ENCODE measurements around the gene SPIRE1.
A peak's percentile ranks its signal among the peaks of the same experiment; 100 is the strongest.

The SPIRE1 gene

DNA sequence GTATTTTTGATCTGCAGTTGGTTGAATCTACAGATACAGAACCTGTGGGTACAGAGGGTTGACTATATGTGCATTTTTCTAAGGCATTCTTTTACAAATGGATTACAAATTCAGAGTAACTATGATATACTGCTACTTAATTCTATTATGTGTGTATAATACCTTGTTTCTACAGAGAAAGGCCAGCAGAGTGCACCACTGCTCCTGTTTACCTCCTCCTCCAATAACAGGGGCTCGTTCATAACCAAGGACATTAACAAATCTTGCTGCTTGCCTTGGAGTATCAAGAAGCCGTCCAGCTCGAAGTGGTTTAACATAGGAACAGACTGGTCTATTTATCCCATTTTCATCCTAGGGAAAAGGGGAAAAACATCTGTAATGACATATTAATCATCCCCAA is 28.2 kb upstream of the SPIRE1 start:
- 94 to 100% methylated on average over 3 of the region's 3 CpGs for WGBS, 2 experiments
- no peak overlapping the region for H3K4me3 ChIP-seq (ENCODE audit: insufficient read depth, low read depth, low read length)
- H3K27ac ChIP-seq (ENCODE audit: insufficient read depth, low read depth, low read length, poor library complexity, severe bottlenecking) = no peak overlapping the region
- H3K4me1 ChIP-seq (ENCODE audit: control insufficient read depth, insufficient read depth, low read length) = no peaks in the 10 kb centered on the region
- H3K9me3 ChIP-seq (ENCODE audit: control insufficient read depth, low read length) = no peaks in the 10 kb centered on the region
- H3K36me3 ChIP-seq (ENCODE audit: control insufficient read depth, insufficient read depth, low read length) = peaks cover 2% of the 10 kb centered on the region
- H3K27me3 ChIP-seq (ENCODE audit: control insufficient read depth, insufficient read depth, low read length, poor library complexity, severe bottlenecking) = no peaks in the 10 kb centered on the region

- H3K9me3 ChIP-seq (ENCODE audit: control insufficient read depth, low read length) = no peaks in the 10 kb centered on the region
- no peaks in the 10 kb centered on the region for H3K4me1 ChIP-seq (ENCODE audit: control insufficient read depth, insufficient read depth, low read length)
- no peak overlapping the region for H3K4me3 ChIP-seq (ENCODE audit: insufficient read depth, low read depth, low read length)
- no peaks in the 10 kb centered on the region for H3K27me3 ChIP-seq (ENCODE audit: control insufficient read depth, insufficient read depth, low read length, poor library complexity, severe bottlenecking)
- 91 to 92% methylated on average over 8 of the region's 8 CpGs for WGBS, 2 experiments
- no peak overlapping the region for H3K27ac ChIP-seq (ENCODE audit: insufficient read depth, low read depth, low read length, poor library complexity, severe bottlenecking)
- peaks cover 22% of the 10 kb centered on the region for H3K36me3 ChIP-seq (ENCODE audit: control insufficient read depth, insufficient read depth, low read length)
Observed at GRCh38 chr18:12679183-12679786, 21.4 kb upstream of the SPIRE1 start.

- 88 to 94% methylated on average over 5 of the region's 5 CpGs for WGBS, 2 experiments
- no peaks in the 10 kb centered on the region for H3K27me3 ChIP-seq (ENCODE audit: control insufficient read depth, insufficient read depth, low read length, poor library complexity, severe bottlenecking)
Observed at GRCh38 chr18:12668041-12668440, 10.1 kb upstream of the SPIRE1 start.

GRCh38 chr18:12659904-12660605 is 2.1 kb upstream of the SPIRE1 start:
- no peak overlapping the region for H3K4me3 ChIP-seq (ENCODE audit: insufficient read depth, low read depth, low read length)
- WGBS, 2 experiments = 90 to 93% methylated on average over 9 of the region's 9 CpGs
- no peak overlapping the region for H3K27ac ChIP-seq (ENCODE audit: insufficient read depth, low read depth, low read length, poor library complexity, severe bottlenecking)
- no peaks in the 10 kb centered on the region for H3K9me3 ChIP-seq (ENCODE audit: control insufficient read depth, low read length)
- peaks cover 39% of the 10 kb centered on the region for H3K27me3 ChIP-seq (ENCODE audit: control insufficient read depth, insufficient read depth, low read length, poor library complexity, severe bottlenecking)
- no peaks in the 10 kb centered on the region for H3K4me1 ChIP-seq (ENCODE audit: control insufficient read depth, insufficient read depth, low read length)
- H3K36me3 ChIP-seq (ENCODE audit: control insufficient read depth, insufficient read depth, low read length) = no peaks in the 10 kb centered on the region

More at GRCh38 chr18:12668041-12668440, 10.1 kb upstream of the SPIRE1 start:
- no peak overlapping the region for H3K27ac ChIP-seq (ENCODE audit: insufficient read depth, low read depth, low read length, poor library complexity, severe bottlenecking)
- no peaks in the 10 kb centered on the region for H3K9me3 ChIP-seq (ENCODE audit: control insufficient read depth, low read length)
- no peaks in the 10 kb centered on the region for H3K36me3 ChIP-seq (ENCODE audit: control insufficient read depth, insufficient read depth, low read length)
- no peaks in the 10 kb centered on the region for H3K4me1 ChIP-seq (ENCODE audit: control insufficient read depth, insufficient read depth, low read length)
- H3K4me3 ChIP-seq (ENCODE audit: insufficient read depth, low read depth, low read length) = no peak overlapping the region

DNA sequence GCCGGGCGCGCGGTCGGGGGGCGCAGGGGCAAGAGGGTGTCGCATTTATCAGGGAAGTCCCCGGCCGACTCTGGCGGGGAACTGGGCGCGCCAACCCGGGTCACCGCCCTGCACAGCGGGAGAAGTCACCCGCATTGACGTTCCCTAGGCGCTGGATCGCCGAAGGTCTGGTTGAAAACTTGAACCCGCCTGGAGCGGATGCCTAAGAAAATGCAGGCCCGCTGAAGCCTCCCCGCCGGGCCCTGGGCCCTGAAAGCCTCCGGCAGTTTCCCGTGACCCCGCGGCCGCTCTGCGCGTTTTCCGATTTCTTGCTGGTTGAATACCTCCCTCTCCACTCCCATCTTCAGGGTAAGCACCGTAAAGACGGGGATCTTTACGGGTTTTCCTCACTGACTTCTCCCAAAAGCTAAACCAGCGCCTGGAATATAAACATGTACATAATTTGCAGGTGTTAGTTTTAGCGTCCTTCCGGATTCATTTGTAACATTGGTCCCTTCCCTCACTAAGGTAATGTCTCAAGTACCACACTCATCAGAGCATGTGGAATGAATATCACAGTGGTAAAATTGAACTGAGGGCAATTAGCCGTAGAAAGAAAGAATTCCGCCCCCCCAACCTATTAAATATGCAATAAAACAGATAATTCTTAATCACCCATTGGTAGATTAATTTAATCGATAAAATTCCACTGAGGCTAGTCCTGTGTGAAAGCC is 675 bp upstream of the SPIRE1 start:
- Histone ChIP-seq H3K27me3 (ENCODE audit: control insufficient read depth, insufficient read depth, low read length, poor library complexity, severe bottlenecking) (peaks cover 39% of the 10 kb centered on the region), H3K9me3 (ENCODE audit: control insufficient read depth, low read length) (no peaks in the 10 kb centered on the region), H3K4me3 (ENCODE audit: insufficient read depth, low read depth, low read length) (peak overlapping the region; percentile 54), H3K36me3 (ENCODE audit: control insufficient read depth, insufficient read depth, low read length) (no peaks in the 10 kb centered on the region), H3K4me1 (ENCODE audit: control insufficient read depth, insufficient read depth, low read length) (no peaks in the 10 kb centered on the region), H3K27ac (ENCODE audit: insufficient read depth, low read depth, low read length, poor library complexity, severe bottlenecking) (no peak overlapping the region)
- 5 to 9% methylated on average over 38 to 42 of the region's 42 CpGs for WGBS, 2 experiments

- WGBS, 2 experiments = 2% methylated on average over 89 of the region's 89 CpGs
- Histone ChIP-seq H3K4me1 (ENCODE audit: control insufficient read depth, insufficient read depth, low read length) (no peaks in the 10 kb centered on the region), H3K27me3 (ENCODE audit: control insufficient read depth, insufficient read depth, low read length, poor library complexity, severe bottlenecking) (peaks cover 39% of the 10 kb centered on the region), H3K36me3 (ENCODE audit: control insufficient read depth, insufficient read depth, low read length) (no peaks in the 10 kb centered on the region), H3K9me3 (ENCODE audit: control insufficient read depth, low read length) (no peaks in the 10 kb centered on the region), H3K27ac (ENCODE audit: insufficient read depth, low read depth, low read length, poor library complexity, severe bottlenecking) (no peak overlapping the region), H3K4me3 (ENCODE audit: insufficient read depth, low read depth, low read length) (peak overlapping the region; percentile 54)
Observed at GRCh38 chr18:12656938-12657683, 796 bp downstream of the SPIRE1 start.

- WGBS, 2 experiments = 37 to 44% methylated on average over 3 of the region's 3 CpGs
- peaks cover 39% of the 10 kb centered on the region for H3K27me3 ChIP-seq (ENCODE audit: control insufficient read depth, insufficient read depth, low read length, poor library complexity, severe bottlenecking)
- no peaks in the 10 kb centered on the region for H3K4me1 ChIP-seq (ENCODE audit: control insufficient read depth, insufficient read depth, low read length)
- H3K9me3 ChIP-seq (ENCODE audit: control insufficient read depth, low read length) = no peaks in the 10 kb centered on the region
- peak overlapping the region; percentile 54 for H3K4me3 ChIP-seq (ENCODE audit: insufficient read depth, low read depth, low read length)
- no peaks in the 10 kb centered on the region for H3K36me3 ChIP-seq (ENCODE audit: control insufficient read depth, insufficient read depth, low read length)
- no peak overlapping the region for H3K27ac ChIP-seq (ENCODE audit: insufficient read depth, low read depth, low read length, poor library complexity, severe bottlenecking)
Observed at GRCh38 chr18:12656605-12656937, 1.3 kb downstream of the SPIRE1 start.

DNA sequence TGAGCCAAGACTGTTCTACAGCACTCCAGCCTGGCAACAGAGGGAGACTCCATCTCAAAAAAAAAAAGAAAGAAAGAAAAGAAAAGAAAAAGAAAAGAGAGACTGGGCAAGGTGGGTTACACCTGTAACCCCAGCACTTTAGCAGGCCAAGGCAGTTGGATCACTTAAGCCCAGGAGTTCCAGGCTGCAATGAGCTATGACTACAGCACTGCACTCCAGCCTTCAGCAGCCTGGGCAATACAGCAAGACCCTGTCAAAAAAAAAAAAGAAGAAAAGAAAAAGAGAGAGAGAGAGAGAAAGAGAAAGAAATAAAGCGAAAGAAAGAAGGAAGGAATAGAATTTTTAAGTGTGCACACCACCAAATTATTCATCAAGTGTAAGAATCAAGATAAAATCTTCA is 2.9 kb downstream of the SPIRE1 start:
- peaks cover 39% of the 10 kb centered on the region for H3K27me3 ChIP-seq (ENCODE audit: control insufficient read depth, insufficient read depth, low read length, poor library complexity, severe bottlenecking)
- H3K4me1 ChIP-seq (ENCODE audit: control insufficient read depth, insufficient read depth, low read length) = no peaks in the 10 kb centered on the region
- WGBS, 2 experiments = 67% methylated on average over 1 of the region's 1 CpG; no CpG with 5 or more reads in 1 of the 2 experiments
- H3K36me3 ChIP-seq (ENCODE audit: control insufficient read depth, insufficient read depth, low read length) = no peaks in the 10 kb centered on the region
- H3K4me3 ChIP-seq (ENCODE audit: insufficient read depth, low read depth, low read length) = no peak overlapping the region
- no peaks in the 10 kb centered on the region for H3K9me3 ChIP-seq (ENCODE audit: control insufficient read depth, low read length)
- no peak overlapping the region for H3K27ac ChIP-seq (ENCODE audit: insufficient read depth, low read depth, low read length, poor library complexity, severe bottlenecking)

- Histone ChIP-seq H3K36me3 (ENCODE audit: control insufficient read depth, insufficient read depth, low read length) (no peaks in the 10 kb centered on the region), H3K4me3 (ENCODE audit: insufficient read depth, low read depth, low read length) (no peak overlapping the region), H3K4me1 (ENCODE audit: control insufficient read depth, insufficient read depth, low read length) (no peaks in the 10 kb centered on the region), H3K27me3 (ENCODE audit: control insufficient read depth, insufficient read depth, low read length, poor library complexity, severe bottlenecking) (peaks cover 22% of the 10 kb centered on the region), H3K27ac (ENCODE audit: insufficient read depth, low read depth, low read length, poor library complexity, severe bottlenecking) (no peak overlapping the region), H3K9me3 (ENCODE audit: control insufficient read depth, low read length) (no peaks in the 10 kb centered on the region)
- 74 to 79% methylated on average over 3 of the region's 3 CpGs for WGBS, 2 experiments
Observed at GRCh38 chr18:12652861-12653401, 5.0 kb downstream of the SPIRE1 start.

All from ectodermal cell (in vitro differentiated cells).